Activated naive CD8-positive, alpha-beta T cell treated with anti-CD3 and anti-CD28 coated beads, Interleukin-2, amount 50 U/mL, for 24 hours (primary cell): ENCODE results near the gene MAGOHB.
"Not testable (repeated sequence)": the region's sequence is repeated elsewhere in the genome, so short reads cannot be mapped to it uniquely, and the experiment has no call there.

ENCODE experiments used
- ATAC-seq: fragments of 150-1000 bp; cut with Tn5 transposase; one replicate; pipeline ENCODE4 v1.10.0; 2021
- DNase-seq: peaks from one replicate; pipeline ENCODE4 v3.0.0; 2021
- H3K27ac Mint-ChIP-seq: one replicate; pipeline ENCODE4 v1.8.0; 2021; ENCODE audit warnings: mild to moderate bottlenecking, mixed read lengths
- H3K27me3 Mint-ChIP-seq: one replicate; pipeline ENCODE4 v1.8.0; 2021; ENCODE audit warnings: mixed read lengths
- H3K36me3 Mint-ChIP-seq: one replicate; pipeline ENCODE4 v1.8.0; 2021; ENCODE audit warnings: low read depth, mixed read lengths
- H3K4me1 Mint-ChIP-seq: one replicate; pipeline ENCODE4 v1.8.0; 2021; ENCODE audit warnings: mixed read lengths
- H3K4me3 Mint-ChIP-seq: one replicate; pipeline ENCODE4 v1.8.0; 2021; ENCODE audit warnings: mild to moderate bottlenecking, moderate library complexity, mixed read lengths
- H3K9me3 Mint-ChIP-seq: one replicate; pipeline ENCODE4 v1.8.0; 2021; ENCODE audit warnings: mixed read lengths

Gene MAGOHB

DNA sequence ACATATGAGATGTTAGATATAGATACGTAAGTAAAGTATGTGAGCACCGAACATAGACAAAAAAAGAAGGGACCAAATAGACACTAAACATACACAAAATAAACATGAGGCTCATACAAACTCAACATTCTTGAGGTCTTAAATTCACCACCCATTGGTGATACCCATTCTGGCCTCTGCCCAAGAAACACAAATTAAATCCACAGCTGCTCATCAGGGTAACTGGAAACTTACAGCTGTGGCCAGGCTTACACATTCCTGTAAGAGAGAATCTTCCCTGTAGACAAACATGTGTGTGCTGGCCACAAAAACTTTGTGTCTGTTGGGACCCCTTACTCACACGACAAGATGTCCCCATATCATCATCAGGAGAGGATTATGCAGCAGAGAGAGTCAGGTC lies 22.4 kb downstream of the MAGOHB start:
- no peak for ATAC-seq
- no peaks in the 10 kb centered on the region for H3K9me3 Mint-ChIP-seq
- H3K4me1 Mint-ChIP-seq: peaks cover under 1% of the 10 kb centered on the region
- H3K27ac Mint-ChIP-seq: no peak overlapping the region
- H3K27me3 Mint-ChIP-seq: no peaks in the 10 kb centered on the region
- H3K4me3 Mint-ChIP-seq: no peak overlapping the region
- H3K36me3 Mint-ChIP-seq: peaks cover 40% of the 10 kb centered on the region
- no peak for DNase-seq

DNA sequence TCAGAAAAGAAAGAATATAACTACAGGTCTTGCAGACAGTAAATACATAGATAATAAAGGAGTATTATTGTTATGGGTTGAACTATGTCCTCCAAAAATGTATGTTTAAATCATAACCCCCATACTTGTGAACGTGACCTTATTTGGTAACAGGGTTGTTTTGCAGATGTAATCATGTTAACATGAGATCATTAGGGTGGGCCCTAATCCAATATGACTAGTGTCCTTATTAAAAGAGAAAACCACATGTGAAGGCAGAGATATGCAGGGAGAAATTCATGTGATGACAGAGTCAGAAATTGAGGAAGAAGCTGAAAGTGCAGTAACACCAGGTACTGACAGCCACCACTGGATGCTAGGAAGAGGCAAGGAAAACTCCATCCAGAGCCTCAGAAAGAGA lies 29.0 kb downstream of the MAGOHB start:
- Mint-ChIP-seq H3K4me1 (no peaks in the 10 kb centered on the region), H3K4me3 (no peak overlapping the region), H3K27me3 (no peaks in the 10 kb centered on the region), H3K9me3 (no peaks in the 10 kb centered on the region), H3K36me3 (peaks cover 44% of the 10 kb centered on the region), H3K27ac (no peak overlapping the region)
- ATAC-seq: no peak
- DNase-seq: no peak

DNA sequence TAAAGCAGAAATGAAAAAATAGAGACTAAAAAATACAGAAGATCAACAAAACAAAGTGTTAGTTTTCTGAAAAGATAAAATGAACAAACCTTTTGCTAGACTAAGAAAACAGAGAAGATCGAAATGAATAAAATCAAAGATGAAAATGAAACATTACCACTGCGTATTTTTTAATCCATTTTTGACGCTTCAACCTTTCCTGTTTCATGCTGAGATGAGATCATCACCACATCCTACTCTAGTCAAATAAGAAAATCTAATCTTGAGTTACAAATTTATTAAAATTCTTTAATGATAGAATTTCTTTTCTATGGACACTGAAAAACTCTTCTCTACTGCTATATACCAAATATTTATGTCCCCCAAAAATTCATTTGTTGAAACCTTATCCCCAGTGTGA lies 30.7 kb downstream of the MAGOHB start:
- DNase-seq (no peak), ATAC-seq (no peak)
- no peak overlapping the region for H3K27ac Mint-ChIP-seq
- peaks cover 35% of the 10 kb centered on the region for H3K36me3 Mint-ChIP-seq
- no peaks in the 10 kb centered on the region for H3K4me1 Mint-ChIP-seq
- H3K27me3 Mint-ChIP-seq: no peaks in the 10 kb centered on the region
- H3K9me3 Mint-ChIP-seq: no peaks in the 10 kb centered on the region
- no peak overlapping the region for H3K4me3 Mint-ChIP-seq

DNA sequence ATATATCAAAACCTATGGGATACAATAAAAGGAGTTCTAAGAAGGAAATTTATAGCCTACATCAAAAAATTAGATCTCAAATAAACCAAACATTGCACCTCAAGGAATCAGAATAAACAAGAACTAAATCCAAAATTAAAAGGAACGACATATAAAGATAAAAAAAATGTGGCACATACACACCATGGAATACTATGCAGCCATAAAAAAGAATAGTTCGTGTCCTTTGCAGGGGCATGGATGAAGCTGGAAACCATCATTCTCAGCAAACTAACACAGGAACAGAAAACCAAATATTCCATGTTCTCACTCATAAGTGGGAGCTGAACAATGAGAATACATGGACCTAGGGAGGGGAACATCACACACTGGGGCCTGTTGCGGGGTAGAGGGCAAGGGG lies 31.3 kb downstream of the MAGOHB start:
- not testable (repeated sequence) for H3K9me3 Mint-ChIP-seq, DNase-seq, ATAC-seq, H3K27me3 Mint-ChIP-seq, H3K4me1 Mint-ChIP-seq, H3K27ac Mint-ChIP-seq, H3K4me3 Mint-ChIP-seq
- peaks cover 33% of the 10 kb centered on the region for H3K36me3 Mint-ChIP-seq

DNA sequence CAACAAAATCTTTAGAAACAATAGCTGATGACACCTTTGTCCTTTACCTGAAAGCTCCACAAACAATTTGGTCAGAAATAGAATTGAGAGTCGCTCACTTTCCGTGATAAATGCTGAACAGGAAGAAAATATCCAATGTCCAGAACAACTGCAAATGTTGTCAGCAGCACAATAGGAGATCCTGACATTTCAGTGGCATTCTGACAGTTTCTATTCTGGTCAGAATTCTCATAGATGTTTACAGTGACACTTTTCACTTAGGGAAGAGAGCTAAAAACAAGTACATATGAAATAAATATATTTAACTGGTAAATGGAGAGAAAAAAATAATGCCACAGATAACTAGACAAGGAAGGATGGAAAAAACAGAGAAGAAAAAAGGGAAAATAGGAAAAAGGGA lies 39.1 kb downstream of the MAGOHB start:
- Mint-ChIP-seq H3K27ac (peak overlapping the region; percentile 14), H3K9me3 (no peaks in the 10 kb centered on the region), H3K27me3 (no peaks in the 10 kb centered on the region), H3K36me3 (peaks cover 30% of the 10 kb centered on the region), H3K4me3 (no peak overlapping the region), H3K4me1 (peaks cover 16% of the 10 kb centered on the region)
- ATAC-seq (no peak), DNase-seq (no peak)

DNA sequence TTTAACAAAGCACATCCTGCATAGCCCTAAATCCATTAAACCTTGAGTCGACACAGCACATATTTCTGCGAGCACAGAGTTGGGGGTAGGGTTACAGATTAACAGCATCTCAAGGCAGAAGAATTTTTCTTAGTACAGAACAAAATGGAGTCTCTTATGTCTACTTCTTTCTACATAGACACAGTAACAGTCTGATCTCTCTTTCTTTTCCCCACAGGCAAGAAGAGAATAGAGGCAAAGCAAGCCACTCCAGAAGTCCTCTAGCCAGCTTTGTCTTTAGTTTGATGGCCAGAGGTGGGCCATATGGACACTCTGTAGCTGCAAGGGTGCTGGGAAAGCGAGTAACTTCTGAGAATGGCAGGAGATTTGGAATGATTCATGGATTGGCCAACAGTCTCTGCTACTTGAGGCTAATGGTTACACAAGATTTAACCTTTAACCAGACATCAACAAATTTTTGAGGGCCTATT lies 41.4 kb downstream of the MAGOHB start:
- not testable (repeated sequence) for ATAC-seq, H3K9me3 Mint-ChIP-seq, H3K27me3 Mint-ChIP-seq, DNase-seq, H3K27ac Mint-ChIP-seq, H3K4me3 Mint-ChIP-seq
- Mint-ChIP-seq H3K4me1 (peaks cover 23% of the 10 kb centered on the region), H3K36me3 (peaks cover 39% of the 10 kb centered on the region)

DNA sequence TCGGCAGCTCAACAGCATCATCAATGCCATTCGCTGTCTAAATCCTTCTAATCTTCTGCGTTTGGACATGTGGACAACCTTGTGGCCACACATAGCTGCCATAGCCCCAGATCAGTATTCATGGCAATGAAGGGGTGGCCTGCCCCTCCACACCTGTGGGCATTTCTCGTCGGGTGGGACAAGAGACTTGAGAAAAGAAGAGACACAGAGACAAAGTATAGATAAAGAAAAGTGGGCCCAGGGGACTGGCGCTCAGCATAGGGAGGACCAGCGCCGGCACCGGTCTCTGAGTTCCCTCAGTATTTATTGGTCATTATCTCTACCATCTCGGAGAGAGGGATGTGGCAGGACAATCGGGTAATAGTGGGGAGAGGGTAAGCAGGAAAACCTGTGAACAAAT lies 42.3 kb downstream of the MAGOHB start:
- no peak overlapping the region for H3K27ac Mint-ChIP-seq
- DNase-seq (no peak), ATAC-seq (no peak)
- no peaks in the 10 kb centered on the region for H3K27me3 Mint-ChIP-seq
- H3K36me3 Mint-ChIP-seq: peaks cover 39% of the 10 kb centered on the region
- peaks cover 30% of the 10 kb centered on the region for H3K4me1 Mint-ChIP-seq
- no peaks in the 10 kb centered on the region for H3K9me3 Mint-ChIP-seq
- H3K4me3 Mint-ChIP-seq: no peak overlapping the region

DNA sequence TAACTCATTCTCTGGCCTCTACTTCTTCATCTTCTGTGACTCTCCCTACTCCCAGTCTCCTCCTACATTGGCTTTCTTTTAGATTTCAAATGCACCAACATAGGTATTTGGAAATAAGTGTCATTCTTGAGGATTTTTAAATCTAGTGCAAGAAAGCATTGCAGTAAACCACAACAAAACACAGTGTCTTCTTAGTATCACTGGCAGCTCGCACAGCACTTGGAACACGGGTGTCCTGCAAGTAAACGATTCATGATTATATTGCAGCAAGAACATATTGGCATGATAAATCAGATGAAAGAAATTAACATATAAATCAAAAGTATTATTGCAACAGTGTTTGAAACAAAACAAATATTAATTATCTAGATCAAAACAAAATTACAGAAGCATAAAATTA lies 45.6 kb downstream of the MAGOHB start:
- H3K4me1 Mint-ChIP-seq: peaks cover 46% of the 10 kb centered on the region
- peaks cover 50% of the 10 kb centered on the region for H3K36me3 Mint-ChIP-seq
- no peak for ATAC-seq
- peak overlapping the region; percentile 48 for H3K27ac Mint-ChIP-seq
- H3K9me3 Mint-ChIP-seq: no peaks in the 10 kb centered on the region
- no peaks in the 10 kb centered on the region for H3K27me3 Mint-ChIP-seq
- H3K4me3 Mint-ChIP-seq: peak overlapping the region; percentile 50
- DNase-seq: no peak

DNA sequence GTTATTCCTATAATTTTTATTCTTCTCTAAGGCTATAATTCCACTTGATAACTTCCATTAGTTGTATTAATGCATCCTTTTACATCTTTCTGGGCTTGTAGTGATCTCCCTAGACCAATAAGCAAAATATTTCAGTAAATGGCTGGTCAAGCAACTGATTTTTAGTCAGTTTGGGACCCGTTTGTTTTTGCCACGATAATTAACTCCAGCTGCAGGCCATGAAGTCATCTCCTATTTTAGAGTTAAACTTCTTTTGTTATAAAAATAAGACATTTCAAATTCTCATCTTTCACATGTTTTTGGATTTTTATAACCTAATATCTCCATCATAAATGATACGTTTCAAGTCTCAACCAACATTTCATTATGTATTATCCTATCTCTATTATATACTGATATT lies 49.4 kb downstream of the MAGOHB start:
- Mint-ChIP-seq H3K9me3 (no peaks in the 10 kb centered on the region), H3K27ac (no peak overlapping the region), H3K4me3 (no peak overlapping the region), H3K27me3 (no peaks in the 10 kb centered on the region), H3K36me3 (peaks cover 51% of the 10 kb centered on the region), H3K4me1 (peaks cover 76% of the 10 kb centered on the region)
- no peak for ATAC-seq
- no peak for DNase-seq

DNA sequence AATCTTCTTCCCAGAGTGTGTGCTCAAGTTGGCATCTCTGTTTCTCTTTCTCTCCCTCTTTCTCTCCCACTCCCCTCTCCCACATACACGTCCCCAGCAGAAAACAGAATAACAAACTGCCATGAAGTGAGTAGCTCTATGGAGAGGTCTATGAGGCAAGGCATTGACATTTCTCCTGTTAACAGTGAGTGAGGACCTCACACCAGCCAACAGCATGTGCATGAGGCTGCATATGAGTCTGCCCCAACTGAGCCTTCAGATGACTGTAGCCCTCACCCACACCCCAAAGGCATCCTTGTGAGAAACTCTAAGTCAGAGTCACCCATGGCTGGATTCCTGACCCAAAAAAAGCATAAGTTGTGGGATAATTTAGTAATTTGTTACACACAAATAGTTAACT lies 50.4 kb downstream of the MAGOHB start:
- DNase-seq (no peak), ATAC-seq (peak; percentile 42)
- H3K4me1 Mint-ChIP-seq: peaks cover 82% of the 10 kb centered on the region
- H3K27ac Mint-ChIP-seq: peak overlapping the region; percentile 68
- H3K36me3 Mint-ChIP-seq: peaks cover 57% of the 10 kb centered on the region
- H3K9me3 Mint-ChIP-seq: no peaks in the 10 kb centered on the region
- peak overlapping the region; percentile 45 for H3K4me3 Mint-ChIP-seq
- no peaks in the 10 kb centered on the region for H3K27me3 Mint-ChIP-seq

DNA sequence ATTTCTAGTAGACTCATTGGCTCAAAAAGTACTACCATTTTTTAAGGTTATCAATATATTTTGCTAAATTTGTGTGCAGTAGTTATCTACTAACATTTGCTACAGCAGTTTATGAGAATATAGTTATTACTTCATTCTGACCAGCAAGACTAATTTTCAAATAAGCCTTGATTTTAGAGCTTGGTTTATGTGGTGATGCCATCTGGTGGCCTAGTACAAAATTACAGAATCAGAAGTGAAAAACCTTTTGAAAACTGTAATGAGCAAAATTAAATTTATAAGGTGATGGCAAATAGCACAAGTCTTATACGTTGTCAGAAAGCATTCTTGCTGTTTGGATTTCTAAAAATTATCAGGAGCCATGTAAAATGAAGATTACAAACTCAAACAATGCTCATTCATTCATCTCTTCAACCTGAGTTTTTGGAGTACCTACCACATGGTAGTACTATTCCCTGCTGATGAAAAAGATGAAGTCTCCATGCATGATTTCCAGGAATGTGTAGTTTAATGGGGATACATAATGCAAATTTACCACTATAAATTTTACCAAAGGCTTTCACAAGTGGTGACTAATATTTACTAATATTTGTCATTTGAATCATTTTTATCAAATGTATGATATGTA lies 51.0 kb downstream of the MAGOHB start:
- Mint-ChIP-seq H3K4me1 (peaks cover 82% of the 10 kb centered on the region), H3K27ac (no peak overlapping the region), H3K4me3 (peak overlapping the region; percentile 27), H3K9me3 (no peaks in the 10 kb centered on the region), H3K27me3 (no peaks in the 10 kb centered on the region), H3K36me3 (peaks cover 57% of the 10 kb centered on the region)
- DNase-seq (no peak), ATAC-seq (no peak)

DNA sequence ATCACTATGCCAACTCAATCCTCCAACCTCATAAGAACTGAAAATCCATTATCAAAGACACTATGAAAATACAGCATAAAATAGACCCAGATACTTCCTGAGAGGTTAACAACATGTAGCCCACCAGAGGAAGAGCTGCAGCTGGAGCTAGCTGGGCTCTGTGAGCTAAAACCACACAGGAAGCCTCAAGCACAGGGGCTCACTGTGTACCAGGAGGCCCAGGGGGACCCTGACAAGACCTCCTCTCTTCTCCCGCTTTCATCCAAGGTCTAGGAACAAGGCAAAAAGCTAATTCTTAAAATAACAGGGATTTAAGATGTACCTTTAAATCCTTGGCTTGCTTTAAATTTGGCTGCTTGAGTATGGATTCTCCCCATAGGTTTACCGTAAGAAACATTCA lies 54.2 kb downstream of the MAGOHB start:
- H3K27ac Mint-ChIP-seq: peak overlapping the region; percentile 96
- DNase-seq (peak; percentile 44), ATAC-seq (peak; percentile 46)
- peaks cover 65% of the 10 kb centered on the region for H3K36me3 Mint-ChIP-seq
- peaks cover 71% of the 10 kb centered on the region for H3K4me1 Mint-ChIP-seq
- H3K27me3 Mint-ChIP-seq: no peaks in the 10 kb centered on the region
- H3K4me3 Mint-ChIP-seq: peak overlapping the region; percentile 84
- no peaks in the 10 kb centered on the region for H3K9me3 Mint-ChIP-seq

DNA sequence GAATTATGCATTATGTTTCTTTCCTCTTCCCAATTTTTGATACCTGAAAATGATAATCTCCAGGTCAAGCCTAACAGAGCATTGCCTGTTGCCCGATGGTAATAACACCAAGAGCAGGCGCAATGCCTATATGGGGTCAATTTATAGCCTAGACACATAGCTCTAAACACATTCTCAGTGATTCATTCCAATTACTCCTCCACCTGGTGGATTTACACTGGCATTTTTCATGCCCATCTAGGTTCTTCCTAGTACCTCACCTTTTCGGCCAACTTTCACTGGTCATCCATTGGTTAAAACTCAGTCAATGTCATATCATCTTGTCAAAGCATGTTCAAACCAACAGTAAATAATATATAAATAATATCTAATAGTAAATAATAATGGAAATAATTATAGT lies 54.6 kb downstream of the MAGOHB start:
- H3K27ac Mint-ChIP-seq: peak overlapping the region; percentile 96
- peaks cover 72% of the 10 kb centered on the region for H3K4me1 Mint-ChIP-seq
- H3K27me3 Mint-ChIP-seq: no peaks in the 10 kb centered on the region
- ATAC-seq (no peak), DNase-seq (no peak)
- peaks cover 67% of the 10 kb centered on the region for H3K36me3 Mint-ChIP-seq
- H3K4me3 Mint-ChIP-seq: peak overlapping the region; percentile 84
- H3K9me3 Mint-ChIP-seq: peaks cover under 1% of the 10 kb centered on the region

DNA sequence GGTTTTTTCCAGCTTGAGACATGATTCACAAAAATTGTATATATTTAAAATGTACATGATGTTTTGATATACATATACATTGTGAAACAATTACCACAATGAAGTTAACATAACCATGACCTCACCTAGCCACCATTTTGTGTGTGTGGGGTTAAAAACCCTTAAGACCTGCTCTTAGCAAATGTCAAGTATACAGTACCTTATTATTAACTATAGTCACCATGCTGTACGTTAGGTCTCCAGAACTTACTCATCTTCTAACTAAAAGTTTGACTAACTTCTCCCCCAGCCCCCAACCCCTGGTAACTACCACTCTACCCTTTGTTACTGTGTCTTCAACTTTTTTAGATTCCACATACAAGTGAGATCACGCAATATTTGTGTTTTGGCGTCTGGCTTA lies 55.1 kb downstream of the MAGOHB start:
- Mint-ChIP-seq H3K9me3 (peaks cover 5% of the 10 kb centered on the region), H3K4me1 (peaks cover 76% of the 10 kb centered on the region), H3K27me3 (no peaks in the 10 kb centered on the region), H3K36me3 (peaks cover 71% of the 10 kb centered on the region), H3K27ac (peak overlapping the region; percentile 96), H3K4me3 (peak overlapping the region; percentile 84)
- peak; percentile 63 for ATAC-seq
- DNase-seq: peak; percentile 47

DNA sequence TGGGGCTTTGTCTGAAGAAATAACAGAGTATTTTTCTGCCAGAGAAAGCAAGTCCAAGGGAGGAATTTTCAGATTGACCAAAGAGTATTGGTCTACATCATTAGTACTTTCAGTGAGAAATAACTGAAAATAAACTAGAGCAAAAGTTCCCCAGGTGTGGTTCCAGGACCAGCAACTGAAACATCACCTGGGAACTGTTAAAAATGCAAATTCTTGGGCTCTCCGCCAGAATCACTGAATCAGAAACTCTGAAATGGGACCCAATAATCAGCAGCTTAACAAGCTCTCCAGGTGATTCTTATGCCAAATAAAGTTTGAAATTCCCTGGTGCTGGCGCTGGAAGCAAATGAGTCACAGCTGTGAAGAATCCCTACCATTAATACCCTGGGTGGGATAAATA lies 55.6 kb downstream of the MAGOHB start:
- peak overlapping the region; percentile 84 for H3K4me3 Mint-ChIP-seq
- DNase-seq (no peak), ATAC-seq (no peak)
- peak overlapping the region; percentile 96 for H3K27ac Mint-ChIP-seq
- H3K27me3 Mint-ChIP-seq: no peaks in the 10 kb centered on the region
- peaks cover 71% of the 10 kb centered on the region for H3K36me3 Mint-ChIP-seq
- peaks cover 7% of the 10 kb centered on the region for H3K9me3 Mint-ChIP-seq
- H3K4me1 Mint-ChIP-seq: peaks cover 78% of the 10 kb centered on the region

DNA sequence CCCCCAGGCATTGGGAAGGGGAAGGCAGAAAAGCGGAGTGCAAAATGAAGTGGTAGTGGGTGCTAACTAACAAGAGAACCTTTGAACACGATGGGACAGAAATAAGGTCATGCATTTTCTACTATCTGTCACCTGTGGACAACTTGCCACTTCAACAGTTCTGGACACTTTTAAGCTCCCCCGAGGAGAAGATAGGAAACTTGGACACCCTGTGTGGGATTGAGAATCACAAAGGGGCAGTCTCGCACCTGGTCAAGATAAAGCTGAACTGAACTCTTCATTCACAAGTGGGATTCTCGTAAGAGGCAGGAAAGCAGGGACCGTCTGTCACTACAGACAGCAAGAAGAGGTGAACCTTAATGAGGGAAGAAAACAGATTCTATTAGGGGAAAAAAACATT lies 56.1 kb downstream of the MAGOHB start:
- no peak for DNase-seq
- Mint-ChIP-seq H3K4me1 (peaks cover 78% of the 10 kb centered on the region), H3K9me3 (peaks cover 7% of the 10 kb centered on the region), H3K36me3 (peaks cover 66% of the 10 kb centered on the region), H3K27ac (peak overlapping the region; percentile 96), H3K27me3 (no peaks in the 10 kb centered on the region), H3K4me3 (peak overlapping the region; percentile 84)
- ATAC-seq: no peak
